ENCODE results near the gene FBF1. TPM values are rescaled to one million over a fixed set of nuclear protein-coding genes. Genes with fewer than 3 reads are reported as not detected.
A peak's percentile ranks its signal among the peaks of the same experiment; 100 is the strongest.

Gene FBF1
- total RNA-seq, 1 donor from 2014 or later, result 8.9 TPM

GRCh38 chr17:75876938-75877751, 63.7 kb downstream of the FBF1 start:
- peak; percentile 8 to 44 (median 41) for TF ChIP-seq CTCF (IDR thresholded peaks at IDR 0.05)
- peak overlapping the region; percentile 85 to 96 for H3K4me3 ChIP-seq
- peak overlapping the region; percentile 96 to 99 for H3K27ac ChIP-seq
- peaks cover 13% of the 10 kb centered on the region in 2 donors for H3K36me3 ChIP-seq
- H3K9me3 ChIP-seq, result no peaks in the 10 kb centered on the region
- intact Hi-C loops (cut with DNase I), result loop anchor here (1.0 to 10.0 kb wide), 3 partner anchors 22 to 212 kb away; partner anchors contain the start of genes MRPL38, RECQL5, SAP30BP and WBP2
- H3K4me1 ChIP-seq, result peaks cover 38 to 50% of the 10 kb centered on the region in 2 donors
- no peaks in the 10 kb centered on the region for H3K27me3 ChIP-seq
- DNase-seq (ENCODE audit: low spot score in 2 of 2), result peak; percentile 88 to 98

GRCh38 chr17:75876190-75876937, 64.5 kb downstream of the FBF1 start:
- Histone ChIP-seq H3K27me3 (no peaks in the 10 kb centered on the region), H3K4me3 (peak overlapping the region; percentile 85 to 96), H3K36me3 (peaks cover 13% of the 10 kb centered on the region in 2 donors), H3K9me3 (no peaks in the 10 kb centered on the region), H3K27ac (peak overlapping the region; percentile 96 to 99), H3K4me1 (peaks cover 38 to 58% of the 10 kb centered on the region in 2 donors)
- TF ChIP-seq CTCF (IDR thresholded peaks at IDR 0.05), result peak in 2 of 3 experiments; percentile 15 to 31
- intact Hi-C loops (cut with DNase I), result loop anchor here (2.0 to 10.0 kb wide), 2 partner anchors 28 to 212 kb away; partner anchors contain the start of genes MRPL38, RECQL5 and SAP30BP
- DNase-seq (ENCODE audit: low spot score in 2 of 2), result peak in 1 of 2 donors; percentile 76

GRCh38 chr17:75875940-75876189, 65.0 kb downstream of the FBF1 start:
- Histone ChIP-seq H3K4me1 (peaks cover 38 to 59% of the 10 kb centered on the region in 2 donors), H3K27ac (peak overlapping the region; percentile 96 to 99), H3K27me3 (no peaks in the 10 kb centered on the region), H3K9me3 (no peaks in the 10 kb centered on the region), H3K36me3 (peaks cover 13% of the 10 kb centered on the region in 2 donors), H3K4me3 (peak overlapping the region; percentile 85 to 96)
- TF ChIP-seq CTCF (IDR thresholded peaks at IDR 0.05), result no peak
- intact Hi-C loops (cut with DNase I), result loop anchor here (2.0 to 10.0 kb wide), 2 partner anchors 29 to 211 kb away; partner anchors contain the start of genes MRPL38, RECQL5 and SAP30BP
- DNase-seq (ENCODE audit: low spot score in 2 of 2), result no peak

GRCh38 chr17:75875182-75875939, 65.5 kb downstream of the FBF1 start:
- Histone ChIP-seq H3K9me3 (no peaks in the 10 kb centered on the region), H3K36me3 (peaks cover 13% of the 10 kb centered on the region in 2 donors), H3K4me1 (peaks cover 41 to 62% of the 10 kb centered on the region in 2 donors), H3K4me3 (peak overlapping the region; percentile 85 to 96), H3K27me3 (no peaks in the 10 kb centered on the region), H3K27ac (peak overlapping the region; percentile 96 to 99)
- no peak for TF ChIP-seq CTCF (IDR thresholded peaks at IDR 0.05)
- peak in 1 of 2 donors; percentile 85 for DNase-seq (ENCODE audit: low spot score in 2 of 2)
- intact Hi-C loops (cut with DNase I), result loop anchor here (10.0 kb wide), 1 partner anchor 211 kb away; the partner anchor contains the start of genes RECQL5 and SAP30BP

Data from ascending aorta (tissue), 2 donors.